SKM-1 (cell line): ENCODE data around the gene ARL15.
"Not testable (repeated sequence)": the region's sequence is repeated elsewhere in the genome, so short reads cannot be mapped to it uniquely, and the experiment has no call there.

Experiments
- DNase-seq: peaks from one replicate; lab custom pipeline; 2025; ENCODE audit not compliant: unreplicated experiment; lab: John Stamatoyannopoulos, UW

Gene ARL15

DNA sequence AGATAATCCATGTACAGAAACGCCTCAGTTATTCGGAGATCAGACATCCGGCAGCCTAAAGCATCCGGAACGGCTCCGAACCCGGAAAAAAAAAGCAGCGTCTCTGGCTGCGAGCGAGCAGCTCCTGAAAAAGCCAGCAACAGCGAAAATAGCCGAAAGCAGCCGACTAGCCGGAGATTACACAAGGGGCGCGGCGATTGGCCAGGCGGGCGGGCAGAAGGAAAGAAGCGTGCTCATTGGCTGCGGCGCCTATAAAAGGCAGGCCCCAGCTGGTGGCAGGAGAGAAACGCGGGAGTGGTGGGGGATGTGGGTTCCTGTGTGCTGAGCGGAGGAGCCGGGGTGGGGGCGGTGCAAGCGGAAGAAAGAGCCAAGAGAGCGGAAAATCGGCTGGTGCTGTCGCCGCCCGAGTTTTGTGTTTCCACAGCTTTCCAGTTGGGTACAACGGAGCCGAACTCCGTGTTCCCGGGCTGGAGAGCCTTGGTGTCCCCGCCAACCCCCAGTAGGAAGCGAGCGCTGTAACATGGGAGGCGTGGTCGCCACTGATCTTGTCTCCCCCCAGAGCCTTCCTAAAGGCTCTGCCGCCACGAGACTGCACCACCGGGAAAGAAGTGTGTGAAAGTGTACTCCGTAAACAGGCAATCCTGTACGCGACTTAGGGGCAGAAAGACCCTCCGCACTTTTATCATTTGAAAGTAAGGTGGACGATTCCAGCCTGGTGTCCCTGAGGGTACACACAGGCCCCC is at the start of gene ARL15:
ARL15 (minus strand) TSS at position 141 of the 743 bp plus-strand sequence.
- peak; percentile 96 for DNase-seq

DNA sequence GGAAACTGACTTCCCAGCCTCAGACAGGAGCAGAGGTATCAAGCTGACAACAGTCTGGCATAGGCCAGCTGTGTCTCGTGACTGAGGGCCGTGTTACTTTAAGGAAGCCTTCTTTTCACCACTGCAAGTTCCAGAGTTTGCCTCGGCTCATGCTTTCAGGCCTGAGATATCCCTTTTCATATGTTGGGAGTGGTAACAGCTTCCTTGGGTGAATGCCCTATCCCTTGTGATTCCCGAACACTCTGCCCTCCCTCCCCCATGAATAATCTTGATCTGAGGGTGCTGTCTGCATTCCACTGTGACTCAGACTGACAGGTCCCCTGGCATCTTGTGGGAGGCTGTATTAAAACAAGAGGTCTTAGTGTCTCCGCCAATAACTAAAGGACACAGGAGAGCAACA is 49.7 kb upstream of the ARL15 start:
- DNase-seq = no peak

DNA sequence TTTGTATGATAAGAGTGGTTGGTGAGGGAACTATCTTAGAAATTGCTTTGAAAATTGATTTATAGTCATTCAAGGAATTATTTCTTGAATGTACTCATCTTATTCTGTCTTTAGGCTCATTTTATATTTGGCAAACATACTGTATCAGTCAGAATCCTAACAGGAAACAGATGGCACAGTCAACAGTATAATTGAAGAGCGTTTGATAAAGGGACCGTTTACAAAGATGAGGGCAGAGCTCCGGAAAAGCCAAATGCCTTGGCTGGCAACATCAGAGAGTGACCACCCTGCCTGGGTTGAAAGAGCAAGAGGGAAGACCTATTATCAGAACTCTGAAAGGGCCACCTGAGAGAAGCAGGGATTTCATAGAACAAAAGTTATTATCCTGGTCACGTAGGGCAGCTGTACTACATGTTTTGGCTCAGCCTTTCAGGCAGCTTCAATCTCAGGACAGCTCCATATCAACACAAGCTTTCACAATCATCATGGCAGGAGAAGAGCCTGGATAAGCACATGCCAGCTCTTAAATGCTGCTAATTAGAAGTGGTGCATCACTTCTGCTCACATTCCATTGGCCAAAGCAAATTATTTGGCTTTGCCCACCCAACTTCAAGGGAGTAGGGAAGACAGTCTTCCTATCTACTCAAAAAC is 47.2 kb upstream of the ARL15 start:
- DNase-seq = no peak

DNA sequence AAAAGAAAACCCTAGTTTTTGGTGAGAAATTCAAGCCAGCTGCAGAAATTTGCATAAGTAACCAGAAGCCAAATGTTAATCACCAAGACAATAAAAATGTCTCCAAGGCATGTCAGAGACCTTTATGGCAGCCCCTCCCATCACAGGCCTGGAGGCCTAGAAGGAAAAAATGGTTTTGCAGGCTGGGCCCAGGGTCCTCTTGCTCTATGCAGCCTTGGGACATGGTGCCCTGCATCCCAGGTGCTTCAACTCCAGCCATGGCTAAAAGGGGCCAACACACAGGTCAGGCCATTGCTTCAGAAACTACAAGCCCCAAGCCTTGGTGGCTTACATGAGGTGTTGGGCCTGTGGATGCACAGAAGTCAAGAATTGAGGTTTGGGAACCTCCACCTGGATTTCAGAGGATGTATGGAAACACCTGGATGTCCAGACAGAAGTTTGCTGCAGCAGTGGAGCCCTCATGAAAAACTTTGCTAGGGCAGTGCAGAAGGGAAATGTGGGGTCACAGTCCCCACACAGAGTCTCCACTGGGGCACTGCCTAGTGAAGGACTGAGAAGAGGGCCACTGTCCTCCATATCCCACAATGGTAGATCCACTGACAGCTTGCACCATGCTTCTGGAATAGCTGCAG is 43.7 kb upstream of the ARL15 start:
- DNase-seq = not testable (repeated sequence)

DNA sequence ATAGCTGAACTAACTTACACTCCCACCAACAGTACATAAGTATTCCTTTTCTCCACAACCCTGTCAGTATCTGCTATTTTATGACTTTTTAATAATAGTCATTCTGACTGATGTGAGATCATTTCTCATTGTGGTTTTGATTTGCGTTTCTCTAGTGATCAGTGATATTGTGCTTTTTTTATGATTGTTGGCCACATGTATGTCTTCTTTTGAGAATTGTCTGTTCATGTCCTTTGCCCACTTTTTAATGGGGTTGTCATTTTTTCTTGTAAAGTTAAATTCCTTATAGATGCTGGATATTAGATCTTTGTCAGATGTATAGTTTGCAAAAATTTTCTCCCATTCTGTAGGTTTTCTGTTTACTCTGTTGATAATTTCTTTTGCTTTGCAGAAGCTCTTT is 42.2 kb upstream of the ARL15 start:
- not testable (repeated sequence) for DNase-seq

DNA sequence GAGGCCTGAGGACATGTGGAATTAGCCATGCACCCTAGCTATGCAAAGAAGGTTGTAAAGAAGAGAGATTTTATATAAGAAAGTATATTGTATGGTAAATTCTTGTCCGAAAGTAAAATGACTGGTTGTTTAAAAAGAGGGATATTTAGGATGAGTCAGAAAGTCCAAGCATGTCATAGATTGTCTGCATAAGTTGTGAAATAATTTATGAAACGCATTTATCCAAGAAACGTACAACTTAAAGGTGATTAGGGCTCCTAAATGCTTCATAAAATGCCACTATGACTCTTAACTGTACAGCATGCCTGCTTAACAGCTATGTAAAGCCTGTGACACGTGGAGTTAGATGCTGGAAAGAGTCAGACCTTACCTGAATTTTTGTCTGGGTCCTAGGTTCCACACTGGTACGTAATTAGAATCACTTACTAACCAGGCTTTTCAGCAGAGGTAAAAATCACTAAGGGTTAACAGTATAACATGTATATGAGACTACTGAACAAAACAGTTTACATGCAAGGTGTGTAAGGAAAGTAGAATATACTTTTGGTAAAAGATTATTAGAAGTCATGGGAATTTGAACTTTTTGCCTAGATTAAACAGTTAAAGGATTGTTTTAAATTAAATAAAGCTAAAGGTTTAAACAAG is 37.0 kb upstream of the ARL15 start:
- DNase-seq = no peak

DNA sequence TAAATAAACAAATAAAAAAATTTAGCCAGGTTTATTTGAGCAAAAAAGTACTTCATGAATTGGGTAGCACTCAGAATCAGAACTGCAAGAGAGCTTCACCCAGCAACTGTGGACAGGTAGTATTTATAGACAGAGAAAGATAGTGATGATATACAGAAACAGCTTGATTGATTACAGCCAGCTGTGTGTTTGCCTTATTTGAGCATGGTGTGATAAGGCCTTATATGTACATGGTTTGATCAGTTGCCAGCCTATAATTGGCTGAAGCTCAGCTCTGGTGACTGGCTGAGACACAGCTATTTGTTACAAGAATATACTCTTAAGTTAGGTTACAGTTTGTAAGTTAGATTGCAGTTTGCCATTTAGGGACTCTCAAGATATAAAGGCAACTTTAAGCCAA is 34.3 kb upstream of the ARL15 start:
- no peak for DNase-seq

DNA sequence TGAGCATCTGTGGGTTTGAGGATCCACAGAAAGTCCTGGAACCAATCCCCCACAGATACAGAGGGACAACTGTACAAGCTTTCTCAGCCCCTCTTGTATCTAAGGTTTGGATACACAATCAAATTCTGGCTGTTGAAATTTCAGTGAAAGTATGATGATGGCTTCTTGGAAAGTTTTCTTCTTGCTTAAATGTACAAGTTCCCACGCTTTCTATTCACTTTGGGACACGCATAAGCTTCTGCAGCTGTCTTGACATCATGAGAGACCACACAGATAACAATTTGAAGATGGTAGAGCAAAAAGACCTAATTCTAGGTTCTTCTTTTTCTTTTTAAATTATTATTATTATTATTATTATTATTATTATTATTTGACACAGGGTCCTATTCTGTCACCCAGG is 31.6 kb upstream of the ARL15 start:
- DNase-seq = no peak

DNA sequence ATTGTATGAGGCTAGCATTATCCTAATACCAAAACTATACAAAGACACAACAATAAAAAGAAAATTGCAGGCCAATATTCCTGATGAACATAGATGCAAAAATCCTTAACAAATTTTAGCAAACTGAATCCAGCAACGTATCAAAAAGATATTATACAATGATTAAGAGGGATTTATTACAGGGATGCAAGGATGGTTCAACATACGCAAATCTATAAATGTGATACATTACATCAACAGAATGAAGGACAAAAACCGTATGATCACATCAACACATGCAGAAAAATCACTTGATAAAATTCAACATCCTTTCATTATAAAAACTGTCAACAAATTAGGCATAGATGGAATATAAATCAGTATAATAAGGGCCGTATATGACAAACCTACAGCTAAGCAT is 27.1 kb upstream of the ARL15 start:
- no peak for DNase-seq

DNA sequence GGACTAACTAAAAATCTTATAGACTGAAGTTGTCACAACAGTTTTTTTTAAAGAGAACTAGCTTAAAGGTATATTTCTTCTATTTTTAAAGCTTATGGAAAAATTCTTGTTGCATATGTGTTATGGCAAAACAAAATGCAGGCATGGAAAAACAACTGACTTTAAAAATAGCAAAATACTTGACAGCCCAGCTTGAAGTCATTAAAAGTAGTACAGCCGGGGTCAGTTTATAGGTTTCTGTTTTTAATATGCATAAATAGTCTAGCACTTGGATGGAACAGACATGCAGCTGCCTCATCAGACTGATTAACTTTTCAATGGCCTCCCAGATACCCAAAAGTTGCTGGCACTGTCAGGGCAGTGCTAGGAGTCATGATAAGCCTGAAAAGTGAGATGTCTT is 22.3 kb upstream of the ARL15 start:
- DNase-seq = no peak

DNA sequence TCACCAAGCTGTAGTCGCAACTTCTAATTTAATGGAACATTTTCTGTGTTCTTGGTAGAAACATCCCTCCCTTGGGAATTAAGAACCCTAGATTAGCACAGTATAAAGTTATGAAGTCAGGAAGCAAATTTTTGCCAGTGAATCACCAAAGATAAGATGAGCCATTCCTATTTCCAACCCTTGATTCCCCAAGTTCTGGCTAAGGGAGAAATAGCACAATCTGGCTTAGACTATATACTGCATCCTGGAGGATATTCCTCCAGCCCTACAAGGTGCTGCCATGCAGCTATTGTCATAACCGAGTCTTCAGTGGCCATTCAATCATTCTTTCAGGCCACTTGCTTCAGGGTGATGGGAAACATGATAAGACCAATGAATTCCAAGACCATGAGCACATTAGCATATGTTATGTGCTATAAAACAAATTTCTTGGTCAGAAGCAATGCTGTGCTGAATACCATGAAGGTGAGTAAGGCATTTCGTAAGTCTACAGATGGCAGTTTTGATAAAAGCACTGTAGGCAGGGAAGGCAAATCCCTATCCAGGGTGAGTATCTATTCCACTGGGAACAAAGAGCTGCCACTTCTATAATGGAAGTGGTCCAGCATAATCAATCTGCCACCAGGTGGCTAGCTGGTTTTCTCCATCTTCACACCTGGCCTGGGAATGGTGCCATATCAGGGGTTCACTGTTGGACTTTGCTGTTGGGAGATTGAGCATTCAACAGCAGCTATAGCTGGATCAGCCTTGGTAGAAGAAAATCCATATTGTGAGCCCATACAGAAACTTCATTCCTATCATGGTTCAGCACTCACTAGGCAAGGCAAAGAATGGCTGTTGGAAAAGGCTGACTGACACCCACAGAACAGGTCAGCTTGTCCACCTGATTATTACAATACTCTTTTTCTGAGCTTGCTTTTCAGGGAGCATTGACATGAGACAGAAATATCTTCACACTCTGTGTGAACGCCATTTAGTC is 19.6 kb upstream of the ARL15 start:
- no peak for DNase-seq

DNA sequence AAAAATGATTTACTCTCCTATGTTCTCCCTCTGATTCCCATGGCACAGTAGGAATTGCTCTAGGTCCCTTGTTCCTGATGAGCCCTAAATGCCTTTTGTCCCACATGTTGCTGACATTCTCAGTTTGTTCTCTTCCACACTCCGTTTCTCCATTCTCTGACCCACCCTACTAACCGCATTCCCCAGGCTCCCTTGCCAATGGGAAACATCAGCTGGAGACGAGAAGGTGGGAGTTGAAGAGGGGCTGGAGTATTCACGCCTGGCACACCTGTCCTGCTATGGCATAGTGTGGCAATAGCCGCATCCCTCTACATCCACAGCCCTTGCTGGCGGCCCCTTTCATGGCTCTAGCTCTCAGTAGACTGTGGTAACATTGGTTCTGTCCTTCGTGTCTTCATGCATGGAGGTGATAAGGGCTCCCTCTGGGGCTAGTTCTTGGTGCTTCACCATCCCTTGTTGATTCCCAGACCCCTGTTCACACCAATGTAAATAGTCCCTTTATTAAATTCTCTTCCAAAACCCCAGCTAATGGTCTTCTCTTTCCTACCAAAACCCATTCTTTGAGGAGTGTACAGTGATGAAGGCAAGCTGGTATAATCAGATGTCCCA is 16.4 kb upstream of the ARL15 start:
- no peak for DNase-seq

DNA sequence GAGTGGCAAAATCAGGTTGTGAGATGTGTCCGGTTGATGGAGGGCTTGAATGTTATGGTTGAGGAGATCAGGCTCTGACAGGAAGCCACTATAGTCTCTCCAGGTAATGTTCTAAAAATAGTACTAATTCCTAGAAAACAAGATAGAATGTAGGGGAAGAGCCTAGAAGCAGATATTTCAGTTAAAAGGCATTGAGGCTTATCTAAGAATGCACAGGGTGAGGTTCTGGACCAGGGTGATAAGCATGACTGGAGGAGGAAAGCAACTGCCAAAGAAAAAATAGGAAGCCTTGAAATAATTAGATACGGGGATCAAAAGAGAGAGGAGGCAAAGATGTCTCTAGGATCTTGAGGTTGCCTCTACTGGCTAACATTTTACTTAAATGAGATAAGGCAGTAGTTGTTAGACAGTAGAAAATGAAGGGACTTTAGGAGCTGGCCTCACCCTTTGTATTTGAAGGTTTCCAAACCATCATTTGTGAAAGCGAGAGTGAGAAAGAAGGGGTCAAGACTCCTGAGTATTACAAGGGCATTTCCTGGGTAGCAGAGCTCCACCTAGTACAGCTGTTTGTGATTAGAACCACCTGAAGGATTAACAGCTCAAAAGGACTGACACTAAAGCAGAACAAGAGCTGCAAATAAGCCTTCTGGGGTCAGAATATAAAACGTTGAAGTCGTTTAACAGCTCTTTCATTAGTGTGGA is 15.4 kb upstream of the ARL15 start:
- DNase-seq = no peak

DNA sequence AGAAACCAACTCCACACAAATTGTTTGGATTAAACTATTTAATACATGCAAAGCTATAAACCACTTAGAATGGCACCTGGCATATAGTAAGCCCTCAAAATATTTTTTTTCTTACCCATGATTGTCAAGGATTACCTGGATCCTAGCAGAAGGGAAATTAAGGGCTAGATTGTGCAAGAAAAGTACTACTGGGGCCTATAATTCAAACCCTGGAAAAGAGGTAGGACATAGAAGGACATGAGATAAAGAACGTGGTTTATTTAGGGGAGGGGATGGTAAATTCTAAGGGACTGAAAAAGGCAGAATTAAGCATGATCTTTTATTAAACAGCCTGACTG is 14.9 kb upstream of the ARL15 start:
- no peak for DNase-seq

DNA sequence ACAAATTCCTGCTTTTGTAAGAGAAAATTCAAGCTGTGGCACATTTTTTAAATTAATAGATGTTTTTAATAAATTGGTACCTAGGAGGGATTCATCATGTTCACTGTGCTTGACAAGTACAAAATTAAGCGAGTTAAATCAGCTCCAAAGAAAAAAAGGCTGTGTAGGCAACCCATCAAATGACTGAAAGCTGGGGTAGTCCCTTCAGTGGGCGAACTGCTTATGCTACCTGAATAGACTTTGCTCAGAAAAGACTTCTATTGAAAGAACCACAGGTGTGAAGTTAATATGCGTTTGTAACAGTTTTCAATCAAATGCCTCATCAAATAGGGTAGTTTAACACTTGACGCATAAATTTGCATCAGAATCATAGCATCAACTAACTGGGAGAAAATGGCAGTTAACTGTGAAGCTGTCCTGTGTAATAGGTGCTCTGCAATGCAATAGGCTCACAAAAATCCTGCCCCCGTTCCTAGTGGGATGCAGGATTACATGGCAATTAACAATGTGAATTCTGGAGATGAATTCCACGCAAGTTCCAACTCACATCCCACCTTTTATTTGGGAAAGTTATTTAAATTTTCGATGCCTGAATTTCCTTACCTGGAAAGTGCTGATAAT is 14.4 kb upstream of the ARL15 start:
- no peak for DNase-seq

DNA sequence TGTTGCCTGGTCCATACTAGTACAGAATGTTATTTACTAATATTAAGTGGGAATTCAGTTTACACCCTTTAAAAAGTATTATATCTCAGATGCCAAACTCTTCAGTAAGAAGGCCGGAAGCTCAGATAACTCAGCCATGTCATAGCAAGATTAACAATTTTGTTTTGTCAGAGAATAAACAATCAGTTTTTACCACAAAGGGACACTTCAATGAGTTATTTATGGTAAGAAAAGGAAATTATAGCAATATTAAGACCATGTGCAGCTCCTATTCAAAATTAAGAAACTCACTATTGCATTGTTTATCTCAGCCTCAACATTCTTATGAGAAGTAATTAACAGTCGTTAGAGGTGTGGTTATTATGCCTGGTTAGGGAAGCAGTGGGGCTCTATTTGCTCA is 13.1 kb upstream of the ARL15 start:
- no peak for DNase-seq

DNA sequence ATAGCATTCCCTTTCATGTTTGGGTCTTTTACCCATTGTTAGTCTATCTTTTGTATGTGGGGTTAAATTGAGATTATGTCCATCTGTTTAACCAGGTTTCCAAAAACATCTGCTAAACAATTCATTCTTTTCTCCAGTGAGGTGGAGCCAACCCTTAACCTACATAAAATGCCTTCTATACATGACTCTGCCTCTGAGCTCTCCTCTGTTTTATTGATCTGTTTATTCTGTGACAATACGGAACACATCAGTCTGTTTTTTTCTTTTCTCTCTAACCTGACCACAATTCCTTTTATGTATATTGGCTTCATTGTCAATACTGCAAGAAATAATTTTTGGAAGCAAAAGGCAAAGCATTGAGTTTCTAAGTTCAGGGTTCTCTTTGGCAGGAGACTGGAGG is 9.9 kb upstream of the ARL15 start:
- no peak for DNase-seq

DNA sequence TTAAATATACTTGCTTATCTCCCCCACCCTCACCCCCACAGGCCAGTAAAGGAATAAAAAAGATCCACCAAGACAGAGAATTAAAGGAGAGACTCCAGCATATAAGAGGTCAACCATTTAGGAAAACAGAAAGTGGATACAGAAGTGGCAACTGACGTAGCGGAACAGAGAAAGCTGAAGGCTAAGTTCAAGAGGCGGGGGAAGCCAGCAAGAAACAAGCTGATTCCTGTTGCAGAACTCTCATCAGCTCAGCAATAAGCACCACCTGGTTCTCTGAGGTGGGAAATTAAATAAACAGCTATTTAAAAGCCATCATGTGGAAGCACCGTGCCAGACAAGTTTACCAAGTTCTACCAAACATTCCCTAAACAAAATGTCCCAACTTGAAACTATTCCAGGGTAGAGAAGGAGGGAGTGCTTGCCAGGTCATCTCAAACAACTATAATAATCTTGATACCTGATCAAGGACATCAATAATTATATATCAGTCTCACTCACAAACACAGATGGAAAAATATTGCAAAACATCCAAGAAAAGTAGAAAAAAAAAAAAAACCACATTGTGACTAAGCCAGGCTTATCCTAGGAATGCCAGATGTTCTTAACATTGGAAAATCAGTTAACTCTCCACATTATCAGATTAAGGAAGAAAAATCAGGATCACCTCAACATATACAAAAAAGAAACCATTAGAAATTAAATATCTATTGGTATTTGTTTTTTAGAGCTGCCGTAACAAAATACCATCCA is 7.3 kb upstream of the ARL15 start:
- no peak for DNase-seq
